A549 (cell line): Measurements from ENCODE around the gene RNF166. TPM values are rescaled to one million over a fixed set of nuclear protein-coding genes. Genes with fewer than 3 reads are reported as not detected.

Experiments
- ATAC-seq, 2 experiments: fragments of 200-7000 bp in 1 of 2; fragments of >200 bp in 1 of 2; cut with Nextera tagmentation in 1 of 2; cut with Tn5 transposase in 1 of 2; 3 replicates each; pipeline versions ENCODE4 v1.8.0 to v1.9.1; 2018 to 2020; ENCODE audit warnings: mild to moderate bottlenecking in 1 of 2, moderate library complexity in 1 of 2
- CTCF ChIA-PET: fragments of 300-600 bp; sonication (Branson Sonifier 250); formaldehyde crosslinking; extraction: SDS; loops from one replicate; lab custom pipeline; 2021; ENCODE audit warnings: antibody characterized with exemption, inconsistent platforms; lab: Yijun Ruan, JAX
- POLR2A ChIA-PET: fragments of 350-600 bp; formaldehyde crosslinking; extraction: SDS; loops from one replicate; lab custom pipeline; 2021; ENCODE audit warnings: antibody characterized with exemption, inconsistent platforms; lab: Yijun Ruan, JAX
- DNase-seq, 2 experiments: peaks; one replicate each; pipeline versions ENCODE4 v3.0.0 to v3.0.0-alpha.2; 2011 to 2016; ENCODE audit warnings: low read depth in 1 of 2, low spot score in 1 of 2
- FAIRE-seq: peaks from 2 replicates; lab custom pipeline; 2011; peaks lifted over from hg19 to GRCh38; lab: Jason Lieb, UNC
- H3K27ac ChIP-seq, 2 experiments: fragments of >200 bp; sonication (Bioruptor Twin); formaldehyde crosslinking; 3 replicates each; pipeline ENCODE4 v1.5.1; 2016 to 2017
- H3K4me1 ChIP-seq: fragments of >200 bp; sonication (Bioruptor Twin); formaldehyde crosslinking; 3 replicates; pipeline ENCODE4 v1.6.1; 2016
- H3K4me2 ChIP-seq: fragments of >200 bp; sonication (Bioruptor Twin); formaldehyde crosslinking; 3 replicates; pipeline ENCODE4 v1.6.1; 2016
- H3K4me3 ChIP-seq: fragments of >200 bp; sonication (Bioruptor Twin); formaldehyde crosslinking; 3 replicates; pipeline ENCODE4 v1.5.1; 2016
- H3K9me3 ChIP-seq: fragments of >200 bp; sonication (Bioruptor Twin); formaldehyde crosslinking; 3 replicates; pipeline ENCODE4 v1.6.1; 2016
- CBX2 ChIP-seq: fragments of 200-600 bp; sonication (generic); IDR thresholded peaks from 2 replicates; pipeline ENCODE4 v1.6.1; 2016; ENCODE audit warnings: low read depth, mild to moderate bottlenecking, borderline replicate concordance
- CBX8 ChIP-seq: fragments of 200-600 bp; sonication (generic); IDR thresholded peaks from 2 replicates; pipeline ENCODE4 v1.6.1; 2016
- CEBPB ChIP-seq, 2 experiments: fragments of >200 bp in 1 of 2; sonication (Bioruptor Twin) in 1 of 2; formaldehyde crosslinking in 1 of 2; IDR thresholded peaks; 2 replicates each; pipeline ENCODE4 v1.6.1; 2012 to 2016
- CHD2 ChIP-seq: fragments of 150-350 bp; IDR thresholded peaks from 2 replicates; pipeline ENCODE4 v1.6.1; 2014; ENCODE audit warnings: low read length; ENCODE audit not compliant: partially characterized antibody
- CHD4 ChIP-seq: fragments of 200-600 bp; sonication (generic); IDR thresholded peaks from 2 replicates; pipeline ENCODE4 v1.6.1; 2016; ENCODE audit warnings: antibody characterized with exemption, mild to moderate bottlenecking, borderline replicate concordance
- EHF ChIP-seq: fragments of 250-450 bp; sonication (Bioruptor Pico); IDR thresholded peaks from 2 replicates; pipeline ENCODE4 v1.5.0; 2020; ENCODE audit warnings: mild to moderate bottlenecking
- FOSB ChIP-seq: fragments of 250-450 bp; sonication (Bioruptor Pico); IDR thresholded peaks from 2 replicates; pipeline ENCODE4 v1.5.0; 2020; ENCODE audit warnings: mild to moderate bottlenecking, moderate library complexity
- FOSL2 ChIP-seq, 2 experiments: fragments of 450-650 bp in 1 of 2; fragments of >200 bp in 1 of 2; sonication (Bioruptor Twin) in 1 of 2; formaldehyde crosslinking; IDR thresholded peaks; 2 replicates each; pipeline versions ENCODE4 v1.5.0 to v1.6.1; 2016 to 2020; ENCODE audit warnings: mild to moderate bottlenecking in 1 of 2, moderate library complexity in 1 of 2
- GATA3 ChIP-seq: IDR thresholded peaks from 2 replicates; pipeline ENCODE4 v1.6.1; 2012; ENCODE audit warnings: borderline replicate concordance
- HEYL ChIP-seq: fragments of 250-450 bp; sonication (Bioruptor Pico); IDR thresholded peaks from 2 replicates; pipeline ENCODE4 v1.8.0; 2021; ENCODE audit warnings: mild to moderate bottlenecking, moderate library complexity
- HOXB5 ChIP-seq: fragments of 250-450 bp; sonication (Bioruptor Pico); IDR thresholded peaks from 2 replicates; pipeline ENCODE4 v1.5.0; 2020; ENCODE audit warnings: mild to moderate bottlenecking, moderate library complexity
- JUNB ChIP-seq: fragments of >200 bp; sonication (Bioruptor Twin); formaldehyde crosslinking; IDR thresholded peaks from 2 replicates; pipeline ENCODE4 v1.6.1; 2016
- KDM1A ChIP-seq: fragments of 200-600 bp; sonication (generic); IDR thresholded peaks from 2 replicates; pipeline ENCODE4 v1.6.1; 2016; ENCODE audit warnings: low read depth, mild to moderate bottlenecking
- KDM5A ChIP-seq: fragments of 200-600 bp; sonication (generic); IDR thresholded peaks from 2 replicates; pipeline ENCODE4 v1.6.1; 2016; ENCODE audit warnings: antibody characterized with exemption, mild to moderate bottlenecking
- MAFK ChIP-seq: fragments of 450-650 bp; IDR thresholded peaks from 2 replicates; pipeline ENCODE4 v1.6.1; 2014; ENCODE audit not compliant: partially characterized antibody
- MAZ ChIP-seq: fragments of 150-350 bp; IDR thresholded peaks from 2 replicates; pipeline ENCODE4 v1.6.1; 2014; ENCODE audit warnings: antibody characterized with exemption, low read depth, low read length, borderline replicate concordance
- MYC ChIP-seq: IDR thresholded peaks from 2 replicates; pipeline ENCODE4 v1.6.1; 2012; ENCODE audit warnings: mild to moderate bottlenecking, inconsistent platforms, low read length, improper control_type of control experiment, borderline replicate concordance
- NPAS2 ChIP-seq: fragments of 250-450 bp; sonication (Bioruptor Pico); IDR thresholded peaks from 2 replicates; pipeline ENCODE4 v1.8.0; 2022; ENCODE audit warnings: mild to moderate bottlenecking, moderate library complexity, borderline replicate concordance
- PHF8 ChIP-seq: fragments of 200-600 bp; sonication (generic); IDR thresholded peaks from 2 replicates; pipeline ENCODE4 v1.6.1; 2016; ENCODE audit warnings: low read depth, mild to moderate bottlenecking, antibody characterized with exemption, moderate library complexity, borderline replicate concordance
- POLR2A ChIP-seq: IDR thresholded peaks from 2 replicates; pipeline ENCODE4 v1.6.1; 2012; ENCODE audit warnings: mild to moderate bottlenecking, low read length
- POLR2AphosphoS2 ChIP-seq: conservative IDR thresholded peaks from 2 replicates; pipeline ENCODE4 v1.6.1; 2012; ENCODE audit warnings: low read length, improper control_type of control experiment, inconsistent platforms
- RAD21 ChIP-seq, 2 experiments: fragments of >200 bp in 1 of 2; sonication (Bioruptor Twin) in 1 of 2; formaldehyde crosslinking in 1 of 2; IDR thresholded peaks in 1 of 2; conservative IDR thresholded peaks in 1 of 2; 2 replicates in 1 of 2; 3 replicates in 1 of 2; pipeline ENCODE4 v1.6.1; 2012 to 2018; ENCODE audit warnings: inconsistent platforms in 1 of 2
- RARB ChIP-seq: fragments of 250-450 bp; sonication (Bioruptor Pico); IDR thresholded peaks from 2 replicates; pipeline ENCODE4 v1.8.0; 2021; ENCODE audit warnings: mild to moderate bottlenecking, moderate library complexity
- RNF2 ChIP-seq: fragments of 200-600 bp; sonication (generic); IDR thresholded peaks from 2 replicates; pipeline ENCODE4 v1.6.1; 2016; ENCODE audit warnings: low read depth, mild to moderate bottlenecking, antibody characterized with exemption, moderate library complexity, borderline replicate concordance
- TFCP2L1 ChIP-seq: fragments of 250-450 bp; sonication (Bioruptor Pico); IDR thresholded peaks from 2 replicates; pipeline ENCODE4 v1.5.0; 2021; ENCODE audit warnings: mild to moderate bottlenecking
- ZC3H11A ChIP-seq: fragments of 450-650 bp; IDR thresholded peaks from 2 replicates; pipeline ENCODE4 v1.6.1; 2014; ENCODE audit warnings: antibody characterized with exemption, mild to moderate bottlenecking
- ZNF302 ChIP-seq: fragments of 250-450 bp; sonication (Bioruptor Pico); IDR thresholded peaks from 2 replicates; pipeline ENCODE4 v1.9.0; 2021; ENCODE audit warnings: inconsistent platforms, mild to moderate bottlenecking, moderate library complexity
- ZSCAN20 ChIP-seq: fragments of 250-450 bp; sonication (Bioruptor Pico); IDR thresholded peaks from 2 replicates; pipeline ENCODE4 v1.8.0; 2022; ENCODE audit warnings: mild to moderate bottlenecking, moderate library complexity
- WGBS: methylation state at CpG from one replicate; pipeline ENCODE4 v1.1.6; 2017; ENCODE audit errors: missing lambda C conversion rate; 5-methylcytosine and 5-hydroxymethylcytosine counted together
- polyA plus RNA-seq, 4 experiments: library from polyadenylated mRNA; depleted of rRNA in 3 of 4; stranded (reverse); fragments of >200 nt; fragmentation: RNase III in 1 of 4; extraction: RNeasy Plus Mini Kit Qiagen cat#74134 plus additional on column Dnase treatment in 1 of 4; gene quantifications; 2 replicates in 3 of 4; 3 replicates in 1 of 4; pipeline ENCODE4 v1.2.3, GENCODE V29; 2011 to 2017
- TF ChIP-seq, protein P1 (sequence below): fragments of >200 bp; sonication (Bioruptor Twin); formaldehyde crosslinking; IDR thresholded peaks from 2 replicates; pipeline ENCODE4 v1.6.1; 2016
- TF ChIP-seq, protein P2 (sequence below): fragments of >200 bp; sonication (Bioruptor Twin); formaldehyde crosslinking; IDR thresholded peaks from 3 replicates; pipeline ENCODE4 v1.6.1; 2016
- TF ChIP-seq, protein P3 (sequence below): IDR thresholded peaks from 2 replicates; pipeline ENCODE4 v1.6.1; 2012
- TF ChIP-seq, protein P4 (sequence below): fragments of 250-450 bp; sonication (Bioruptor Pico); IDR thresholded peaks from 2 replicates; pipeline ENCODE4 v1.5.0; 2021; ENCODE audit warnings: mild to moderate bottlenecking, moderate library complexity, borderline replicate concordance

The RNF166 gene
- polyA plus RNA-seq, 2 of the 4 experiments (the other 2 are of a cell fraction), result 9.4 to 11.6 TPM

DNA sequence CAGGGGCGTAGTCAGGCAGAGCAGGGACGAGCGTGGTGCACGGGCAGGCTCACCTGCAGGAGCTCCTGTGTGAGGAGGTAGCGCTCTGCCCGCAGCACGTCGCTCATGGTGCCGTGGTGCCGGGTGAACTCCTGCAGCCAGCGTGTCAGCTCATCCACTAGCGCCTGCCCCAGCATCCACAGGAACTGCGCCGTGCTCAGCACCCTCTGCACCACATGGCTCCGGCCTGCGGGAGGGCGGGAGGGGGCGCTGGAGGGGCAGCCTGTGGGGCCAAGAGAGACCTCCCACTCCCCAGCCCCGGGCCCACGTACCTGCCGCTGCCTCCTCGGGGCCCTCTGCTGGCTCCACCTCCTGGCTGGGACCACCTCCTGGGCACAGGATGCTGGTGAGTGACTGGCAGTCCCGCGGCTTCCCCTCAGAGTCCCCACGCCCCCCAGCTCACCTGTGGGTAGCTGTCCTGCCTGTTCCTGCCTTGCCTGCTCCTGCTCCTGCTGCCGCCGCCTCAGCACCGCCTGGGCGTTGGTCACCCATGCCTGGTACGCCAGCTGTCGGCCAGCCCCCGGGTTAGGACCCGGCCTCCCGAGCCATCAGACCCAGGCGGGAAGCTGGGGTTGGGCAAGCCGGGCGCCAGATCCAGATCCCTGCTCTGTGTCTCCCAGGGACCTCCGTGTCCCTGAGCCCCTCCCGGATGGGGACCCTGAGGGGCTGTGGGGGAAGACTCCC lies 16.7 kb upstream of the RNF166 start:
- WGBS, result 93% methylated on average over 20 of the region's 39 CpGs
- FAIRE-seq, result no peak

DNA sequence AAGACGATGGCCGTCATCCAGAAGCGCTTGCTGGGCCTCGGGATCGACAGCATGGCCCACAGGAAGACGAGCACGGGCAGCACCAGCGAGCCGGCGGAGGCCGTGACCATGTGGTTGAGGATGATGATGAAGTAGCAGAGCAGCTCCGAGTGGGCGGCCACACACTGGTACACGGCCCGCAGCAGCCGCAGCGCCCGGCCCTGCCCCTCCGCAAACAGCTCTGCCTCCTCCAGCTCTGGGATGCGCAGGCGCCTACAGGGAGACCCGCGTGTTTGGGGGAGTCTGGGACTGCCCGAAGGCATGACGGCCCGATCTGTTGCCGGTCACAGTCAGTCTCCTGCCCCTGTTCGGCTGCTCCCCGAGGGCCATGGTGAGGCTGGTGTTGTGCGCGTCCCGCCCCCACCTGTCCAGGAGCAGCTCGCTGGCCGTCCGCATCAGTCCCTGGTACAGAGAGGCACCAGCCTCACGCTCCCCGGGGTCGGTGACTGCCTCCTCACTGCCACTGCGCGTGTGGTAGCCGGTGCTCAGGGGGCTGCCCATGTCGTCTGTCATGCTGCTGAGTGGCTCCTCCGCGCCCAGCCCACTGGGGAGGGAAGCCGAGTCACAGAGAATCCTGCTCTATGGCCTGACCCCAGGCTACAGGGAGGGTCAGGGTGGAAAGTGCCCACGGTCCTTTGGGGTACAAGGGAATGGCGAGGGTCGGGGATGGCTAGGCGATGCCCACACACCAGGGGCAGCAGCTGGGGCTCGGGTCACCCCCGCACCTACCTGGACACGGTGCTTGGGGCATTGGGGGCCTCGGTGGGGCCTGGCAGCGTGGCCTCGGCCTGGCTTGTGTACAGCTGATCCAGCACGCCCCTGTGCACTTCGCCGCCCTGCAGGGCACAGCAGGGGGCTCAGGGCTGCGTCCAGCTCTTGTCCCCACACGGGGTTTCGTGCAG lies 15.9 kb upstream of the RNF166 start:
- WGBS, result 96% methylated on average over 44 of the region's 61 CpGs

More for the DNA sequence above, 16.7 kb upstream of the RNF166 start:
- no peak overlapping the region for H3K4me3 ChIP-seq
- ChIA-PET CTCF (interaction anchor here (1.0 to 9.1 kb wide), 6 partner anchors 8 to 38 kb away, joined by 3 to 105 read pairs (median 5); no protein-coding TSS in a partner anchor), POLR2A (no interaction called here)
- ATAC-seq (no peak), DNase-seq (no peak)
- no peak overlapping the region for H3K27ac ChIP-seq
- TF ChIP-seq RARB (no peak), EHF (CRISPR knock-in tag) (no peak), HOXB5 (CRISPR knock-in tag) (no peak), TFCP2L1 (CRISPR knock-in tag) (no peak), CEBPB (IDR thresholded peaks at IDR 0.05) (no peak), PHF8 (no peak), HEYL (CRISPR knock-in tag) (no peak), FOSL2 (IDR thresholded peaks at IDR 0.05) (no peak), FOSL2 (CRISPR knock-in tag; IDR thresholded peaks at IDR 0.05) (no peak), KDM1A (no peak), CHD4 (no peak), FOSB (CRISPR knock-in tag) (no peak), ZC3H11A (no peak), RNF2 (no peak)
- TF ChIP-seq, protein P1, sequence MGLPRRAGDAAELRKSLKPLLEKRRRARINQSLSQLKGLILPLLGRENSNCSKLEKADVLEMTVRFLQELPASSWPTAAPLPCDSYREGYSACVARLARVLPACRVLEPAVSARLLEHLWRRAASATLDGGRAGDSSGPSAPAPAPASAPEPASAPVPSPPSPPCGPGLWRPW, result no peak
- TF ChIP-seq, protein P2, sequence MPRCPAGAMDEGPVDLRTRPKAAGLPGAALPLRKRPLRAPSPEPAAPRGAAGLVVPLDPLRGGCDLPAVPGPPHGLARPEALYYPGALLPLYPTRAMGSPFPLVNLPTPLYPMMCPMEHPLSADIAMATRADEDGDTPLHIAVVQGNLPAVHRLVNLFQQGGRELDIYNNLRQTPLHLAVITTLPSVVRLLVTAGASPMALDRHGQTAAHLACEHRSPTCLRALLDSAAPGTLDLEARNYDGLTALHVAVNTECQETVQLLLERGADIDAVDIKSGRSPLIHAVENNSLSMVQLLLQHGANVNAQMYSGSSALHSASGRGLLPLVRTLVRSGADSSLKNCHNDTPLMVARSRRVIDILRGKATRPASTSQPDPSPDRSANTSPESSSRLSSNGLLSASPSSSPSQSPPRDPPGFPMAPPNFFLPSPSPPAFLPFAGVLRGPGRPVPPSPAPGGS, result no peak
- H3K4me1 ChIP-seq, result no peaks in the 10 kb centered on the region
- no peaks in the 10 kb centered on the region for H3K9me3 ChIP-seq
- no peak overlapping the region for H3K4me2 ChIP-seq

More for the DNA sequence above, 15.9 kb upstream of the RNF166 start:
- ChIA-PET POLR2A (no interaction called here), CTCF (interaction anchor here (0.7 to 9.1 kb wide), 6 partner anchors 8 to 37 kb away, joined by 3 to 105 read pairs (median 5); no protein-coding TSS in a partner anchor)
- FAIRE-seq (no peak), ATAC-seq (no peak), DNase-seq (no peak)
- Histone ChIP-seq H3K27ac (no peak overlapping the region), H3K4me3 (no peak overlapping the region), H3K4me2 (no peak overlapping the region), H3K4me1 (no peaks in the 10 kb centered on the region), H3K9me3 (no peaks in the 10 kb centered on the region)
- TF ChIP-seq NPAS2 (CRISPR knock-in tag) (no peak), ZC3H11A (no peak), ZNF302 (CRISPR knock-in tag) (no peak), MAZ (no peak), ZSCAN20 (CRISPR knock-in tag) (no peak), CBX8 (no peak), RAD21 (conservative IDR thresholded peaks at IDR 0.05 in 1 of 2, IDR thresholded peaks at IDR 0.05 in 1 of 2) (no peak), GATA3 (no peak), CBX2 (no peak), CHD2 (no peak), JUNB (no peak), POLR2AphosphoS2 (no peak), KDM5A (no peak), MYC (no peak), MAFK (no peak), POLR2A (no peak), EHF (CRISPR knock-in tag) (no peak)
- TF ChIP-seq, protein P3, sequence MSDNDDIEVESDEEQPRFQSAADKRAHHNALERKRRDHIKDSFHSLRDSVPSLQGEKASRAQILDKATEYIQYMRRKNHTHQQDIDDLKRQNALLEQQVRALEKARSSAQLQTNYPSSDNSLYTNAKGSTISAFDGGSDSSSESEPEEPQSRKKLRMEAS, result no peak
- TF ChIP-seq, protein P4, sequence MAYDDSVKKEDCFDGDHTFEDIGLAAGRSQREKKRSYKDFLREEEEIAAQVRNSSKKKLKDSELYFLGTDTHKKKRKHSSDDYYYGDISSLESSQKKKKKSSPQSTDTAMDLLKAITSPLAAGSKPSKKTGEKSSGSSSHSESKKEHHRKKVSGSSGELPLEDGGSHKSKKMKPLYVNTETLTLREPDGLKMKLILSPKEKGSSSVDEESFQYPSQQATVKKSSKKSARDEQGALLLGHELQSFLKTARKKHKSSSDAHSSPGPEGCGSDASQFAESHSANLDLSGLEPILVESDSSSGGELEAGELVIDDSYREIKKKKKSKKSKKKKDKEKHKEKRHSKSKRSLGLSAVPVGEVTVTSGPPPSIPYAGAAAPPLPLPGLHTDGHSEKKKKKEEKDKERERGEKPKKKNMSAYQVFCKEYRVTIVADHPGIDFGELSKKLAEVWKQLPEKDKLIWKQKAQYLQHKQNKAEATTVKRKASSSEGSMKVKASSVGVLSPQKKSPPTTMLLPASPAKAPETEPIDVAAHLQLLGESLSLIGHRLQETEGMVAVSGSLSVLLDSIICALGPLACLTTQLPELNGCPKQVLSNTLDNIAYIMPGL (CRISPR knock-in tag), result no peak
